GM21619 (cell line): ENCODE results near the gene NOL12.
"Not testable (repeated sequence)": the region's sequence is repeated elsewhere in the genome, so short reads cannot be mapped to it uniquely, and the experiment has no call there.

Experiments used
- ATAC-seq: cut with Tn5 transposase; IDR thresholded peaks from one replicate; pipeline ENCODE4 v1.9.1; 2021; ENCODE audit not compliant: unreplicated experiment

NOL12 gene

GRCh38 chr22:37678372-37678771 lies 7.8 kb upstream of the NOL12 start:
- ATAC-seq, result no peak

- ATAC-seq, result no peak
Observed at GRCh38 chr22:37679670-37680069, 6.5 kb upstream of the NOL12 start.

- ATAC-seq, result no peak
Observed at GRCh38 chr22:37680191-37680851, 5.8 kb upstream of the NOL12 start.

GRCh38 chr22:37681001-37681424 lies 5.1 kb upstream of the NOL12 start:
- no peak for ATAC-seq

DNA sequence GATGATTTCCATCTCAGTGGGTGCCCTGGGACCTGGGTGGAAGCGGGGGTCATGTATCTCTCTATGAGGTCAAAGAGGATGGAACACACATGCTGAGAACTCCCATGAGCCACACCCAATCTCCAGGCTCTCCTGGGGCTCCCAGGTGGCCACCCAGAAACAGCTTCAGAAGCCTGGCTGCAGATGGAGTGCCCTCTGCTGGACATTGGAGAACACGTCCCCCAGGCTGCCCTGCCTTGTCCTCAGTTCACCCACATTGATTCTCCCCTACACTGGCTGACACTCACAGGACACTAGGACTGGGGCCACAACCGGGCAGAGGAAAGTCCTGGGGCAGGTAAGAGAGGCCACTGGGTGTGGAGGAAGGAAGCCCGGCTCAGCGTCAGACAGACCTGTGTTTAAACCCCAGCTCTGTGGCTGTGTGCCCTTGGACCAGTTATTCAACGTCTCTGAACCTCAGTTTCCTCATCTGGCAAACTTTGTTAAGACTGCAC lies 4.5 kb upstream of the NOL12 start:
- ATAC-seq, result no peak

GRCh38 chr22:37684803-37685615 lies 1.1 kb upstream of the NOL12 start:
- no peak for ATAC-seq

DNA sequence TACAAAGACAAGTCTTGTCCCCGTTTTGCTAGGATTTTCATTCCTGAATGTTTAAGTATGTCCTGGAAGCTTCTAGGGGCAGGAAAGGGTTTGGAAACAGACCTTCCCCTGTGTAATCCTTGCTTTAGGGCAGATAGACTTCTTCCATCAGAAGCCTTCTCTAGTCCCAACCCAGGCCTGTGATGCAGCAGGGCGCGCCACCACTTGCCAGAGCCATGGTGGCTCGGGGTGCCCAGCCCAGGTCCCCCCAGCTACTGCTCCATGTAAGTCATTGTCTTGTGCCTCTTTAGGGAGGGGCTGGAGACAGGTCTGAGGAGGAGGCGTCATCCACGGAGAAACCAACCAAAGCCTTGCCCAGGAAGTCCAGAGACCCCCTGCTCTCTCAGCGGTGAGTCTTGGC lies 4.3 kb downstream of the NOL12 start:
- ATAC-seq, result no peak

GRCh38 chr22:37690901-37691504 lies 4.9 kb downstream of the NOL12 start:
- no peak for ATAC-seq

DNA sequence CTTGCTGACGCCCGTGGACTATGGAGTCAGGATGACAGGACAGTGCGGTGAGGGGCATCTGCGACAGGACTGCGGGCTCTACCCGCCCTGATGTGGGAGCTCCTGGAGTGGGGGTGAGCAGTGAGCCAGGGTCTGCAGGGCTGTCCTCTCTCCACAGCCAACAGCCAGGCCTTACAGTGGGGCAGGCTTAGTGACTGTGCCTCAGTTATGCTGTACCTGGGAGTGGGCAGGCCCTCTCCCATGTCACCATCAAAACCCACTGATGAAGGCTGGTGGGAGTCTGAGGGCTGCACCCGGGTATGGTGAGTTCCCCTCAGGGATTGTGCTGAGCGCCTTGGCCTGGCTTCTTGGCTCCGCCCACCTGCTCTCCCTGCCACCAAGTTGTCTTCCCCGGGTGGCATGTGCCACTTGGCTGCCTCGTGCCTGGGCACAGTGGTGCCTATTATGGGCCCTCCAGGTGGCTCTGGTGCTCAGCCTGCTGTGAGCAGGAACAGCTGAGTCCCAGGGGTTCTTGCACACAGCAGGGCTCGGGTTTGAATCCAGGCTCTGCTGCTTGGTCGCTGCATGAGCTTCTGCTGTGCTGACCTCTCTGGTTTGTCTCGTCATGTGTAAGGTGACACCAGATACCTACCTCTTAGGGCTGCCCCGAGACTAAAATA lies 6.6 kb downstream of the NOL12 start:
- no peak for ATAC-seq

- not testable (repeated sequence) for ATAC-seq
Observed at GRCh38 chr22:37694131-37694530, 8.0 kb downstream of the NOL12 start.

- ATAC-seq, result not testable (repeated sequence)
Observed at GRCh38 chr22:37696260-37696656, 10.1 kb downstream of the NOL12 start.

GRCh38 chr22:37696657-37697537 lies 10.8 kb downstream of the NOL12 start, which contains the start of gene TRIOBP:
TSS of gene TRIOBP (plus strand) at chr22:37697048. CDS start at chr22:37701366, 4,318 bp downstream.
- peak; percentile 88 for ATAC-seq

GRCh38 chr22:37697538-37697835 lies 11.3 kb downstream of the NOL12 start:
- ATAC-seq, result no peak

DNA sequence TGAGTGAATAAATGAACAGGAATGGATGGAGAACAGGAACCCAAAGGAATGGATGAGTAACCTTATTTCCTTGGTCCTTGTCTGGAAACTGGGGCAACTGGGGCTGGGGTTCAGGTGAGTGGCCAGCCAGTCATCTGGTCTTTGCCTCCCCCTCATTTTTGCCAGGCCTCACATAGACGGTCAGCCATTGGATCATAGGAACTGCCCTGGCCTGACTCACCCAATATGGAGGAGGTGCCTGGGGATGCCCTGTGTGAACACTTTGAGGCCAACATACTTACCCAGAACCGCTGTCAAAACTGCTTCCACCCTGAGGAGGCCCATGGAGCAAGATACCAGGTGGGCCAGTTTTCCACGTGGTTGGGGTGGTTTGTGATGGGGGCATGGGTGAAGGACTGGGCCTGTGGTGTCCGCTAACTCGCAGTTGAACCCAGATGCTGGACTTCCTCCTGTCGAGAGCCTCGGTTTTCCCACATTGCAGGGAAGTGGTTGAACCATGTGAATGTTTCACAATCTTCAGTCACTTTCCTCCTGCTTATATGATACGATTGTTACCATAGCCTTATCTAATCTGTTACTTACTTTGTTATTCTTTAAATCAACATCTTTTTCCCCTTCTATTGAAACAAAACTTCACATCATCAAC lies 15.1 kb downstream of the NOL12 start:
- ATAC-seq, result no peak

DNA sequence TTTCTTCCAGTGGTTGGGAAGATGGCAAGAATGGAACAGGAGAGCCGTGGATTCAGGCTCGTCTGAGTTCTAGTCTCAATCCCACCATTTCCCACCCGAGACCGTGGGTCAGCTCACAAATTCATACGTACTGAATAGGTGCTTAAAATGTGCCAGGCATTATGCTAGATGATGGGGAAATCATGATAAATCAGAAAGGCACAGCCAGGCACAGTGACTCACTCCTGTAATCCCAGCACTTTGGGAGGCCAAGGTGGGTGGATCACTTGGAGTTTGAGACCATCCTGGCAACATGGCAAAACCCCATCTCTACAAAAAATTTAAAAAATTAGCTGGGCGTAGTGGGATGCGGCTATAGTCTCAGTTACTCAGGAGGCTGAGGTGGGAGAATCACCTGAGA lies 17.8 kb downstream of the NOL12 start:
- ATAC-seq, result no peak

GRCh38 chr22:37704645-37705044 lies 18.5 kb downstream of the NOL12 start:
- no peak for ATAC-seq

GRCh38 chr22:37705205-37705604 lies 19.1 kb downstream of the NOL12 start:
- no peak for ATAC-seq

GRCh38 chr22:37708580-37709444 lies 22.7 kb downstream of the NOL12 start:
- no peak for ATAC-seq

GRCh38 chr22:37709445-37709765 lies 23.3 kb downstream of the NOL12 start:
- ATAC-seq, result no peak
